CD4-positive, alpha-beta T cell treated with Interleukin-4 for 1 hour (primary cell): ENCODE results near the gene CCDC150.
A peak's percentile ranks its signal among the peaks of the same experiment; 100 is the strongest.
"Not testable (repeated sequence)": the region's sequence is repeated elsewhere in the genome, so short reads cannot be mapped to it uniquely, and the experiment has no call there.

Experiments used
- DNase-seq, 2 donors: peaks; one replicate each; pipeline ENCODE4 v3.0.0-alpha.2; 2020 to 2022

The CCDC150 gene

DNA sequence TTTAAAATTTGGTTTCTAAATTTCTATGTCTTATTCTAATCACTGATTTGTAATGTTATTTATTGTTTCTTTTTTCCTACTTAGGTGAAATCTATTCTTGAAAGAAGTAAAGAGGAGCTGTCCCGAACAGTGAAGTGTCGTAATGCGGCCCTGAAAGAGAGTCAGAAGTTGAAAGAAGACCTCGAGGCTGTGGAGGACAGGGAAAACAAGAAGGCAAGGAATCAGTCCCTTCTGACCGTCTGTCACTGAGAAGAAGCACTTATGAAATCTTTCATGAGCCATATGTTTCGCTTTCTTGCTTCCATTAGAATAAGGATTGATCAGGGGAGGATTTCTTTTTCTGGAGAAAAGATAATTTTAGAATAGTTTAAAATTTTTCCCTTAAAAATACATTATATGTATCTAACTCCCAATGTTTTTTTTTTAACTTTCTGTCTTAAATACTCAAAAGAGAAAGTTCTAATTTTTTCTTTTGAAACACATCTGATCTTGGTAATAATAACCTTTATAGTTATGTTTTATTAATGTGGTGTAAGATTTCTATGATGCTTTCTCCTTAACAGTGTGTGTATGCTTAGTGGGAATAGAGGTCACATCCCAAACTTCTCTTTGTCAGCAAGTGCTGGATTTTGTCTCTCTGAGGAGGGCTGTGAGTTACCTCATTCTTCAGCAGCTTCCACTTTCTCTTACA lies 79.0 kb downstream of the CCDC150 start:
- no peak for DNase-seq

DNA sequence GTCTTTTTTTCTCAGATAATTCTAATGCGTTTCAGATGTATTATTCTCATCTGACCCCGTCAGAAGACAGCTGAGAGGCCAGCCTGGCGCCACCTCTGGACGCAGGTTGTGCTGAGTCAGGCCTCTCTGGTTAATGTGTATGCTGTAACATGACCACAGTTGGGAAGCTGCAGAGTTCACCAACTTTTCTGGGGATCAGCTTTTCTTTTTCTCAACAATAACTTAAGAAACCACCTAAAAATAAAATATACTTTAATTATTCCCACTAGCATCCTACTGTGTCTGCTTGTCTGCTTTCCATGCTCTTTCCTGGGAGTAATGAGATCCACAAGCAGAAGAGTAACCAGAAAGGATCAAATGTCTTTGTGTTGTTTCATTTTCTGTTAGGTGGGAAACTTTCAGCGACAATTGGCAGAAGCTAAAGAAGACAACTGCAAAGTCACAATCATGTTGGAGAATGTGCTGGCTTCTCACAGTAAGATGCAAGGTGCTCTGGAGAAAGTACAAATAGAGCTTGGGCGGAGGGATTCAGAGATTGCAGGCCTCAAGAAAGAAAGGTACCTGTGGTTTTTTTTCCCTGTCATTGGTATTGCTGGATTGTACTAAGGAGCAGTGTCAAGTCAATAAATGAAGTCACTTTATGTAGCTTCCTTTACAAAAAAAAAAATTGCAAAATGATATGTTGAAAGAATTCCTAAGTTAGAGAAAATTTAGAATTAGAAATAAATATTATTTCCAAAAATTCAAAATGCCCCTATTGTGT lies 79.8 kb downstream of the CCDC150 start:
- no peak for DNase-seq

GRCh38 chr2:196723571-196723970 lies 84.1 kb downstream of the CCDC150 start:
- DNase-seq = no peak

DNA sequence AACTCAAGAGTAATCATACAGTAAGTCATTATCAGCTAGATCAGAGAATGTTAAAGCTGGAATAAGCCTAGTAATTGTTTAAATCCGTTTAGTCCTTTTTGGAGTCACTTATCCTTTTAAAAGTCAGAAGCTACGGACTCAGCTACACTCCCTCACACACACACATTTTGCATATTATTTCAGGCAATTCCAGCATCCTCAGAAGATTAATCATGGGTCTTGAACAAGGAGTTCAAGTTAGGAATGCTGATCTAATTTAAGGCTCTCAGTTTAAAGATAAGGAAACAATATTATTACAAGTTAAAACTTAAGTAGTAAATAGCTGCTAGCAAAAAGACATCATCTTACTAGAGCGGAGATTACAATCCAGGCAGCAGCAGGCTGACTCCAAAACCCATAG lies 85.7 kb downstream of the CCDC150 start:
- DNase-seq = no peak

GRCh38 chr2:196725882-196726281 lies 86.4 kb downstream of the CCDC150 start:
- no peak for DNase-seq

GRCh38 chr2:196729418-196729817 lies 89.9 kb downstream of the CCDC150 start:
- no peak for DNase-seq

DNA sequence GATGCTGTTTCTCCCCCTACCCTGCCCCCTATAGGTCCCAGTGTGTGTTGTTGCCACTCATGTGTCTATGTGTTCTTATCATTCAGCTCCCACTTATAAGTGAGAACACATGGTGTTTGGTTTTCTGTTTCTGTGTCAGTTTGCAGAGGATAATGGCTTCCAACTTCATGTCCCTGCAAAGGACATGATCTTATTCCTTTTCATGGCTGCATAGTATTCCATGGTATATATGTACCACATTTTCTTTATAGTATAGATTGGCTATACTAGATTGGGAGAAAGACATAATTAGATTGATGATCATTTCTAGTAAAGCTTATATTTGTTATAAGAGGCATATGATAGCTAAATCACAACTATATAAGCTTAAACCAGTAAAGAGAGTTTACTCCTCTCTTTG lies 97.1 kb downstream of the CCDC150 start:
- DNase-seq = not testable (repeated sequence)

DNA sequence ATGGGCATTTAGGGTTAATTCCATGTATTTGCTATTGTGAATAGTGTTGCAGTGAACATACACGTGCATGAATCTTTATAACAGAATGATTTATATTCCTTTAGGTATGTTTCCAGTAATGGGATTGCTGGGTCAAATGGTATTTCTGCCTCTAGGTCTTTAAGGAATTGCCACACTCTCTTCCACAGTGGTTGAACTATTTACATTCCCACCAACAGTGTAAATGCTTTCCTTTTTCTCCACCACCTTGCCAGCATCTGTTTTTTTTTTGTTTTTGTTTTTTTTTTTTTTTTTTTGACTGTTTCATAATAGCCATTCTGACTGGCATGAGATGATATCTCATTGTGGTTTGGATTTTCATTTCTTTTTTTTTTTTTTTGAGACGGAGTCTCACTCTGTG lies 97.5 kb downstream of the CCDC150 start:
- DNase-seq = no peak

DNA sequence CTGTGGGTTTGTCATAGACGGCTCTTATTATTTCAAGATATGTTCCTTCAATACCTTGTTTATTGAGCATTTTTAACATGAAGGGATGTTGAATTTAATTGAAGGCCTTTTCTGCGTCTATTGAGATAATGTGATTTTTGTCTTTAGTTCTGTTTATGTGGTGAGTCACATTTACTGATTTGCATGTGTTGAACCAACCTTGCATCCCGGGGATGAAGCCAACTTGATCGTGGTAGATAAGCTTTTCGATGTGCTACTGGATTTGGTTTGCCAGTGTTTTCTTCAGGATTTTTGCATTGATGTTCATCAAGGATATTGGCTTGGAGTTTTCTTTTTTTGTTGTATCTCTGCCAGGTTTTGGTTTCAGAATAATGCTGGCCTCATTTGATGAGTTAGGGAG lies 99.5 kb downstream of the CCDC150 start:
- no peak for DNase-seq

- no peak for DNase-seq
These were observed 102.7 kb downstream of the CCDC150 start for GRCh38 chr2:196742216-196742615.

GRCh38 chr2:196742685-196743084 lies 103.2 kb downstream of the CCDC150 start:
- DNase-seq = no peak

DNA sequence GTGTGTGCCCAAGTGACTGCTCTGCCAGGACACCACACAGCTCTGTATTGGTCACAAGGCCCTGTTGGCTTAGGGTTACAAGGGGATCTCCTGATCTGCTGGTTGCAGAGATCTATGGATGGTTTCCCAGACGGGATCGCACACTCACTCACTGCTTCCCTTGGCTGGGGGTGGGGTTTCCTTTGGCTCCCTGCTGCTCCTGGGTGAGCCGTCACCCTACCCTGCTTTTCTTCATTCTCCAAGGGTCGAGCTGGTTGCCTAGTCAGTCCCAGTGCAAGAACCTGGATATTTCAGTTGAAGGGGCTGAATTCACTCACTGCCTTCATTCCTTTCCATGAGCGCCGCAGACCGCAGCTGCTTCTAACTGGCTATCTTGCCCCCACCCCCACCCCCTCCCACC lies 103.7 kb downstream of the CCDC150 start:
- DNase-seq = no peak

DNA sequence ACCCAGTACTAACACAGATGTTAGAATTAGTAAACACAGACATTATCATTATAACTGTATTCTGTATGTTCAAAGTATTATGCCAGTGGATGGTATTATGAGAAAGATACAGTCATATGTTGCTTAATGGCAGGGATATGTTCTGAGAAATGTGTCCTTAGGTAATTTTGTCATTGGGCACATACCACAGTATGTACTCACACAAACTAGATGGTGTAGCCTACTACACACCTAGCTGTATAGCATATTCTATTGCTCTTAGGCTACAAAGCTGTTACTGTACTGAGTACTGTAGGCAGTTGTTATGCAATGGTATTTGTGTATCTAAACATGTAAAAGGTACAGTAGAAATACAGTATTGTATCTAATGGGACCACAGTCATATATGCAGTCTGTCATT lies 106.2 kb downstream of the CCDC150 start:
- no peak for DNase-seq

- no peak for DNase-seq
These were observed 107.9 kb downstream of the CCDC150 start for GRCh38 chr2:196747400-196747799.

GRCh38 chr2:196748123-196748522 lies 108.6 kb downstream of the CCDC150 start:
- no peak for DNase-seq

DNA sequence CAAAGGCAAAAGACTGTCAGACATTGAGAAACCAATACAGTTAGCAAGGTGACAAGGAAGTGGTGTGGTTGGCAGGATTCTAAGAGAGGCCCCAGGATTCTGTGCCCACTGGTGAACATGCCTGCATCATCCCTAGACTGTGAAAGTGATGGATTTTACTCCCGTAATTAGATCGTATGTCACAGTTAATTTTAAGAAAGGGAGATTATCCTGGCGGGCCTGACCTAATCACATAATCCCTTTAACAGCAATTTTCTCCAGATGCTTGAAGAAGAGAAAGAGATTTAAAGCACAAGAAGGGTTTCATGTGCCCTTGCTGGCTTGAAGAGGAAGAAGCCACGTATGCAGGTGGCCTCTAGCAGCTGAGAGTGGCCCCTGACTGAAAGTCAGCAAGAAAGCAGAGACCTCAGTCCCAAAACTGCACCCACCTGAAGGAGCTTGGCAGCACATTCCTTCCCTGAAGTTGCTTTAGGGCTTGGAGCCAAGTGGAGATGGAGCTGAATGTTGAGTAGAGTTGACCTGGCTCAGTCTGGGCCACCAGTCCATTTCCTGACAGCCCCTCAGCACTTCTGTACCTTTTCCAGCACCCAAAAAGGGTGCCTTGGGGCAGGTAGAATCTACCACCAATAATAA lies 110.9 kb downstream of the CCDC150 start:
- no peak for DNase-seq

DNA sequence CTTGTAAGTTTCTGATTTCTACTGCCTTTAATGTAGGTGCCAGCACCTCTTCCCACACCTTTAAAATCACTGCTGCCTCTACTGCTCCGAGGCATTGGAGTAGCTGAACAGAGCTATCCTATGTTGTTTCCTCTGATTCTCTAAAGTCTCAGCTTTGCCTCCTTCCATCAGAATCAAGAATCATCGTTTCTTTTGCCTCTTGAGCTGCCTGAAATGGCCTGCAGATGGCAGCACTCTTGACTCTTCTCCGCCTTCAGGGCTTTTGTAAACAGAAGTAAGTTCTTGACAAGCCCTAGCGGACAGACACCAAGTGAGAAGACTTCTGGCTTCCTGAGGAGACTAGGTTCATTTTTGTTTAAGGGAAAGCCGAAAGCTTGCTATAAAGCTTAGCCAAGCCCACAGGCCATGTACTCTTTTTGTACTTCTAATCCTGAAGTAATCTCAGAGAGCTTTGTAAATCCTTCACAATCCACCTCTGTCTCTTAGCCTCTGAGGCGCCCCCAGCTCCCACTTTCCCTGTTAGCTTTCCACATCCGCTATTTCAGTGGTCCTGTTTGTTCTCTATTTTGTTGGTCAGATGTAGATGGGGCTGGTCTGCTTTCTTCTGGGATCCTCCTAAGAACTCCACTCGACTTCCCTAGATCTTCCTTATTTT lies 111.6 kb downstream of the CCDC150 start:
- DNase-seq = peak; percentile 51 to 62

GRCh38 chr2:196758474-196759377 lies 119.2 kb downstream of the CCDC150 start:
- peak in 1 of 2 donors; percentile 1 for DNase-seq

DNA sequence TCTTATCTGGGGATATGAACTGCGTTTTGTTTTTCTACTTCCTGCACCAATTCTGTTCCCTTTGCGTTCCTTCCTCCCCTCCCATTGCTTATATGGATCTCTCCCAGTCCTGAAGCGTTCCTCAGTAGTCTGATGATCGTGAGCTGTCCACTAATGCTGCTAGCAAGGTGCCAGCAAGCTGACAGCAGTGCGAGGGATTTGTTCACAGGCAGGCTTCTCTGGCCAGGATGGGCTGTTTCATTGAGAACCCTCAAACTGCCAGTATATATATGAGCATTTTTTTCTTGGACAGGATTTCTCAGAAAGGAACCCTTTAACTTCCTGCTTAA lies 119.8 kb downstream of the CCDC150 start:
- no peak for DNase-seq

DNA sequence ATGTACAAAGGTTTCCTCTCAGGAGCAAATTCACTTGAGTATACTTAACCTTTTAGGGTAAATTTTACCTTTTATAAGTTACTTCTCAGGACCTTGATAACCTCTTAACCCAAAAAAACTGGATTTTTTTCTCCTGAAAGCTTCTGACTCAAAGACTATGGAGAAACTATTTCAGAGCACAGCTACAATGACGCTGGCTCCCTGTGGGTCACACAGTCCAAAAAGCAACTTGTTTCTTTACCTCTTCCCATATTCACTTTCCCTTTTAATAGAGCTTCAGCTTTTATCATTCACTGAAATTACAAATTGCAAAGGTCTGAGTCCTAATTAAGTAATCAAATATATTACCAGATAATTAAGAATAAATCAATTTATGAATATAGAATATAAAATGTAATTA lies 127.6 kb downstream of the CCDC150 start:
- no peak for DNase-seq
